ENCODE measurements around the gene MRPS23. TPM values are rescaled to one million over a fixed set of nuclear protein-coding genes. Genes with fewer than 3 reads are reported as not detected.

Gene MRPS23
- total and polyA plus RNA-seq, 2 of the 8 experiments (the other 6 are each of a cell fraction or from before 2014, with no cell fraction given), result 38.6 to 60.4 TPM

DNA sequence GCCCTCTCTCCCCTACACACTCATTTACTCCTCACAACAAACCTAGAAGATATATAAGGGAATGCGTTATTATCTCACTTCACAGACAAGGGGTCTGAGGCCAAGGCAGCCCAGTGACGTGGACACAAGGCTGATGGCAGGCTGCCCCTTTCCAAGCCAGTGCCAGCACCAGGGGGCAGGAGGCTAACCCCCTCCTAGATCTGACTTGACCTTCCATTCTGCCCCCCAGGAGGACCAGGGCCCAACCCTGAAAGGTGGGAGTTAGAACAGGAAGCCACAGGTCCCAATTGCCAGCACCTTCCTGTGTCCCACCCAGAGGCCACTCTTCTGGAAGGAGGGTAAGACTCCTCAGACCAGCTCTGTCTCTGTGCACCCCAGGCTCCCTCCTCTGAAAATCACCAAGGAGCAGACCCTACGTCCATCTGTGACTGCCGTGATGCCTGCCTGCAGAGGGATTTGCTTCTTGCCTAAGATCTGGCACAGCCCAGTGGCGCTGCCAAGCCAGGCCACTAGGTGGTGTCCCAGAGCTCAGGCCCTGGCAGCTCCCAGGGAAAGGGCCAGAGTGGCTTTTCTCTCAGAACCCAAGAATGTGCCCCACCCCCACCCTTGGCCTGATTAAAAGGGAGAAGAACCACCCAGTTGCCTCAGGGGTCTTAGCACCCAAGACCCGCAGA, 42.4 kb upstream of the MRPS23 start (continued):
- TF ChIP-seq KDM1A (IDR thresholded peaks at IDR 0.05; ENCODE audit: borderline replicate concordance, low read length) (no peak), BACH1 (IDR thresholded peaks at IDR 0.05; ENCODE audit: low read length) (no peak), GABPA (IDR thresholded peaks at IDR 0.05; ENCODE audit: borderline replicate concordance, insufficient read depth, low read length) (peak; percentile 50; the same call in 1 of the 2 replicates), MAFK (IDR thresholded peaks at IDR 0.05; ENCODE audit: low read depth, low read length) (no peak), CBX5 (IDR thresholded peaks at IDR 0.05; ENCODE audit: low read depth, low read length) (no peak), RAD21 (IDR thresholded peaks at IDR 0.05 in 1 of 2, conservative IDR thresholded peaks at IDR 0.05 in 1 of 2; ENCODE audit: low read depth in 2 of 2, low read length in 2 of 2) (peak; percentile 89 to 94), SP1 (IDR thresholded peaks at IDR 0.05; ENCODE audit: low read depth, low read length) (peak; percentile 76), POLR2AphosphoS5 (IDR thresholded peaks at IDR 0.05; ENCODE audit: low read depth, low read length) (no peak), CEBPB (IDR thresholded peaks at IDR 0.05; ENCODE audit: low read depth, low read length) (peak; percentile 71), NRF1 (IDR thresholded peaks at IDR 0.05; ENCODE audit: low read depth, low read length) (no peak), KDM4A (IDR thresholded peaks at IDR 0.05; ENCODE audit: low read depth, low read length, severe bottlenecking) (no peak), TAF7 (optimal IDR thresholded peaks at IDR 0.05; ENCODE audit: borderline replicate concordance, low read depth, low read length) (no peak), RXRA (IDR thresholded peaks at IDR 0.05; ENCODE audit: insufficient read depth, low read depth, low read length) (no peak), JUN (IDR thresholded peaks at IDR 0.05; ENCODE audit: low read depth, low read length) (no peak), CHD1 (IDR thresholded peaks at IDR 0.05; ENCODE audit: low read depth, low read length) (no peak), PHF8 (conservative IDR thresholded peaks at IDR 0.05; ENCODE audit: low read depth, low read length) (no peak), SIN3A (conservative IDR thresholded peaks at IDR 0.05 in 1 of 2, IDR thresholded peaks at IDR 0.05 in 1 of 2; ENCODE audit: low read depth in 1 of 2, low read length in 2 of 2) (no peak; a peak in 1 of 4 replicates), TEAD4 (IDR thresholded peaks at IDR 0.05; ENCODE audit: low read depth, low read length) (peak; percentile 93), TAF1 (IDR thresholded peaks at IDR 0.05; ENCODE audit: low read depth, low read length) (no peak), CBX8 (IDR thresholded peaks at IDR 0.05; ENCODE audit: borderline replicate concordance, low read depth, low read length) (no peak), EGR1 (IDR thresholded peaks at IDR 0.05; ENCODE audit: borderline replicate concordance, low read depth, low read length) (0 out of 2 replicates have a peak, but pooled peaks have one; percentile 52)
- TF ChIP-seq, protein P1, sequence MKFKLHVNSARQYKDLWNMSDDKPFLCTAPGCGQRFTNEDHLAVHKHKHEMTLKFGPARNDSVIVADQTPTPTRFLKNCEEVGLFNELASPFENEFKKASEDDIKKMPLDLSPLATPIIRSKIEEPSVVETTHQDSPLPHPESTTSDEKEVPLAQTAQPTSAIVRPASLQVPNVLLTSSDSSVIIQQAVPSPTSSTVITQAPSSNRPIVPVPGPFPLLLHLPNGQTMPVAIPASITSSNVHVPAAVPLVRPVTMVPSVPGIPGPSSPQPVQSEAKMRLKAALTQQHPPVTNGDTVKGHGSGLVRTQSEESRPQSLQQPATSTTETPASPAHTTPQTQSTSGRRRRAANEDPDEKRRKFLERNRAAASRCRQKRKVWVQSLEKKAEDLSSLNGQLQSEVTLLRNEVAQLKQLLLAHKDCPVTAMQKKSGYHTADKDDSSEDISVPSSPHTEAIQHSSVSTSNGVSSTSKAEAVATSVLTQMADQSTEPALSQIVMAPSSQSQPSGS (IDR thresholded peaks at IDR 0.05; ENCODE audit: low read length), result peak; percentile 60; the same call in 1 of the 2 replicates
- TF ChIP-seq, protein P2, sequence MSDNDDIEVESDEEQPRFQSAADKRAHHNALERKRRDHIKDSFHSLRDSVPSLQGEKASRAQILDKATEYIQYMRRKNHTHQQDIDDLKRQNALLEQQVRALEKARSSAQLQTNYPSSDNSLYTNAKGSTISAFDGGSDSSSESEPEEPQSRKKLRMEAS (IDR thresholded peaks at IDR 0.05), result peak; percentile 37; the same call in 1 of the 2 replicates
